ENCODE data around the gene MDC1.
"Not testable (repeated sequence)": the region's sequence is repeated elsewhere in the genome, so short reads cannot be mapped to it uniquely, and the experiment has no call there.

DNA sequence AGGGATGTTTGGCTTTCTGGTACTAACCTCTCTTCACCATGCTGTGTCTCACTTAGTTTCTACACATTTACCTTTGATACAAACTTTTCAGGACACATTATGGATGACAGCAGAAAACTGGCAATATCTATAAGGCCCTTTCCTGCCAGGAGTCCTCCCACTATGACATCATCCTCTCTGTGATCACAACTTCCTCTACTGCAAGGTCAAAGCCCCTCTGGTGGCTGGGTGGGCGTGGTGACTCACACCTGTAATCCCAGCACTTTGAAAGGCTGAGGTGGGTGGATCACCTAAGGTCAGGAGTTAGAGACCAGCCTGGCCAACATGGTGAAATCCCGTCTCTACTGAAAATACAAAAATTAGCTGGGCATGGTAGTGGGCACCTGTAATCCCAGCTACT is 50.8 kb downstream of the MDC1 start:
- TF ChIP-seq, protein P1, sequence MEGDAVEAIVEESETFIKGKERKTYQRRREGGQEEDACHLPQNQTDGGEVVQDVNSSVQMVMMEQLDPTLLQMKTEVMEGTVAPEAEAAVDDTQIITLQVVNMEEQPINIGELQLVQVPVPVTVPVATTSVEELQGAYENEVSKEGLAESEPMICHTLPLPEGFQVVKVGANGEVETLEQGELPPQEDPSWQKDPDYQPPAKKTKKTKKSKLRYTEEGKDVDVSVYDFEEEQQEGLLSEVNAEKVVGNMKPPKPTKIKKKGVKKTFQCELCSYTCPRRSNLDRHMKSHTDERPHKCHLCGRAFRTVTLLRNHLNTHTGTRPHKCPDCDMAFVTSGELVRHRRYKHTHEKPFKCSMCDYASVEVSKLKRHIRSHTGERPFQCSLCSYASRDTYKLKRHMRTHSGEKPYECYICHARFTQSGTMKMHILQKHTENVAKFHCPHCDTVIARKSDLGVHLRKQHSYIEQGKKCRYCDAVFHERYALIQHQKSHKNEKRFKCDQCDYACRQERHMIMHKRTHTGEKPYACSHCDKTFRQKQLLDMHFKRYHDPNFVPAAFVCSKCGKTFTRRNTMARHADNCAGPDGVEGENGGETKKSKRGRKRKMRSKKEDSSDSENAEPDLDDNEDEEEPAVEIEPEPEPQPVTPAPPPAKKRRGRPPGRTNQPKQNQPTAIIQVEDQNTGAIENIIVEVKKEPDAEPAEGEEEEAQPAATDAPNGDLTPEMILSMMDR (IDR thresholded peaks at IDR 0.05): not testable (repeated sequence)
- TF ChIP-seq EZH2phosphoT487 (IDR thresholded peaks at IDR 0.05; ENCODE audit: borderline replicate concordance, low read depth); CHD2 (IDR thresholded peaks at IDR 0.05; ENCODE audit: low read length, partially characterized antibody); MEF2A (IDR thresholded peaks at IDR 0.05; ENCODE audit: borderline replicate concordance, low read depth); POLR2AphosphoS5 (IDR thresholded peaks at IDR 0.05; ENCODE audit: low read depth, low read length); FOXJ3 (CRISPR knock-in tag; IDR thresholded peaks at IDR 0.05); TEAD4 (IDR thresholded peaks at IDR 0.05; ENCODE audit: borderline replicate concordance, insufficient read depth): not testable (repeated sequence)

Measured in SK-N-SH (cell line).